ENCODE data around the gene SLC6A8.

DNA sequence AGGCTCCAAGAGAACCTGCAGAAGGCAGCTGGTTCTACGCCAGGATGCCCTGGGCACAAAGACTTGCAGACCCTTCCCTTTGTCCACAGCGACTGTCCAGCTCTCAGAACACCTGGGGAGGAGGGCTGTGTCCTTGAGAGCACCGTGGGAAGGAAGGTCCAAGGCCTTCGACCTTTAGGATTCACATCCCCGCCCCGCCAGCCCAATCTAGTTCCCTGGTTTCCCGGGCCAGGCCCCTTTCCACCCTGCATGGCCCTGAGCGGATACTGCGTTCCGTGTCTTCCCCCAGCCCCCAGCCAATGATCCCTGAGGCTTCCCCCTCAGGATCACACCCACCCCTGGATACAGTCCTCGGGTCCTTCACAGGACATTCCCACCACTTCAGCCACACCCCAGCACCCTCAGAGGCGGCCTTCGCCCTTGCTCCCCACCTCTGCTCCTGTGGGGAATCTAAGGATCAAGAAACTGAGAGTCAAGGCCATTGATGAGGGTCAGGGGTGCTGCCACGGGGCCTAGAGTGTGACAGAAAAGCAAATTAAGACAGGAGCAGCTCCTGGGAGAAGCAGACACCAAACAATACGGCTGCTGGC lies 46.0 kb downstream of the SLC6A8 start:
- no peak for TF ChIP-seq EZH2 (IDR thresholded peaks at IDR 0.05; ENCODE audit: borderline replicate concordance, insufficient read depth, low read depth, low read length, poor library complexity, severe bottlenecking)
- TF ChIP-seq, protein P1, sequence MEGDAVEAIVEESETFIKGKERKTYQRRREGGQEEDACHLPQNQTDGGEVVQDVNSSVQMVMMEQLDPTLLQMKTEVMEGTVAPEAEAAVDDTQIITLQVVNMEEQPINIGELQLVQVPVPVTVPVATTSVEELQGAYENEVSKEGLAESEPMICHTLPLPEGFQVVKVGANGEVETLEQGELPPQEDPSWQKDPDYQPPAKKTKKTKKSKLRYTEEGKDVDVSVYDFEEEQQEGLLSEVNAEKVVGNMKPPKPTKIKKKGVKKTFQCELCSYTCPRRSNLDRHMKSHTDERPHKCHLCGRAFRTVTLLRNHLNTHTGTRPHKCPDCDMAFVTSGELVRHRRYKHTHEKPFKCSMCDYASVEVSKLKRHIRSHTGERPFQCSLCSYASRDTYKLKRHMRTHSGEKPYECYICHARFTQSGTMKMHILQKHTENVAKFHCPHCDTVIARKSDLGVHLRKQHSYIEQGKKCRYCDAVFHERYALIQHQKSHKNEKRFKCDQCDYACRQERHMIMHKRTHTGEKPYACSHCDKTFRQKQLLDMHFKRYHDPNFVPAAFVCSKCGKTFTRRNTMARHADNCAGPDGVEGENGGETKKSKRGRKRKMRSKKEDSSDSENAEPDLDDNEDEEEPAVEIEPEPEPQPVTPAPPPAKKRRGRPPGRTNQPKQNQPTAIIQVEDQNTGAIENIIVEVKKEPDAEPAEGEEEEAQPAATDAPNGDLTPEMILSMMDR (IDR thresholded peaks at IDR 0.05): no peak

Data from B cell (primary cell).